Astrocyte of the cerebellum (primary cell): Measurements from ENCODE around the gene PIP5K1B.
A peak's percentile ranks its signal among the peaks of the same experiment; 100 is the strongest.

ENCODE experiments used
- DNase-seq: peaks from one replicate; pipeline ENCODE4 v3.0.0-alpha.2; 2011; ENCODE audit warnings: low read depth
- H3K4me3 ChIP-seq: 2 replicates; pipeline ENCODE4 v1.5.1; 2011; ENCODE audit warnings: mild to moderate bottlenecking, low read depth, low read length, moderate library complexity
- CTCF ChIP-seq: IDR thresholded peaks from 2 replicates; pipeline ENCODE4 v1.5.1; 2012; ENCODE audit warnings: low read length, low read depth, moderate library complexity, mild to moderate bottlenecking; ENCODE audit errors: missing control alignments
- in situ Hi-C: cut with HindIII; loops from 2 replicates; pipeline ENCODE4 v1.10.0; 2017; ENCODE audit warnings: low sequenced_read_pairs

PIP5K1B gene

GRCh38 chr9:69023650-69024049 is 318.6 kb downstream of the PIP5K1B start:
- H3K4me3 ChIP-seq: no peak overlapping the region
- in situ Hi-C loops: no loop called here
- DNase-seq: no peak
- no peak for TF ChIP-seq CTCF

DNA sequence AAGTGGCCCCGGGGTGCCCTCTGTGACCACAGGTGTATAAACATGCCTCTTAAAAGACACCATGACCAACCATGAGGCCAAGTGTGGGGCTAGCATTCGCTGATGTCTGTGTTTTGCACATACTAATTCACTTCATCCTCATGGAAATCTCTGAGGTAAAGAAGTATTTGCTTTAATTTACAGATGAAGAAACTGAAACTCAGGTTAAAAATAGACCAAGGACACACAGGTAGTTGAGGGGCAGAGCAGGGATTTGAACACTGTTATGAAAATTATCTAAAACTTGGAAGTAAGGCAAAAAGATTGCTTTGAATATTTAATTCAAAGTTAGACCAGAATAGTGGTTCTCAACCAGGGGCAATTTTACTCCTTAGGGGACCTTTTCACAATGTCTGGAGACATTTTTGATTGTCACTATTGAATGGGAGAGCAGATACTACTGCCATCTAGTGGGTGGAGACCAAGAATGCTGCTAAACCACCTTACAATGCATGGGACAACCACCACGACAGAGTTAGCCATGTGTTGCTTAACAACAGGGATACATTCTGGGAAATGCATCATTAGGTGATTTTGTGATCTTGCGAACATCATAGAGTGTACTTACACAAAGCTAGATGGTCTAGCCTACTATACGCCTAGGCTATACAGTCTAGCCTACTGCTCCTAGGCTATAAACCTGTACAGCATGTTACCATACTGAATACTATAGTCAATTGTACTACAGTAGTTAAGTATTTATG is 322.5 kb downstream of the PIP5K1B start:
- in situ Hi-C loops: no loop called here
- TF ChIP-seq CTCF: peak; percentile 81
- H3K4me3 ChIP-seq: no peak overlapping the region
- no peak for DNase-seq

GRCh38 chr9:69028754-69029153 is 323.7 kb downstream of the PIP5K1B start:
- TF ChIP-seq CTCF: no peak
- DNase-seq: no peak
- H3K4me3 ChIP-seq: no peak overlapping the region
- in situ Hi-C loops: no loop called here

- TF ChIP-seq CTCF: no peak
- no peak overlapping the region for H3K4me3 ChIP-seq
- no peak for DNase-seq
- in situ Hi-C loops: no loop called here
Observed at GRCh38 chr9:69029535-69029934, 324.5 kb downstream of the PIP5K1B start.

DNA sequence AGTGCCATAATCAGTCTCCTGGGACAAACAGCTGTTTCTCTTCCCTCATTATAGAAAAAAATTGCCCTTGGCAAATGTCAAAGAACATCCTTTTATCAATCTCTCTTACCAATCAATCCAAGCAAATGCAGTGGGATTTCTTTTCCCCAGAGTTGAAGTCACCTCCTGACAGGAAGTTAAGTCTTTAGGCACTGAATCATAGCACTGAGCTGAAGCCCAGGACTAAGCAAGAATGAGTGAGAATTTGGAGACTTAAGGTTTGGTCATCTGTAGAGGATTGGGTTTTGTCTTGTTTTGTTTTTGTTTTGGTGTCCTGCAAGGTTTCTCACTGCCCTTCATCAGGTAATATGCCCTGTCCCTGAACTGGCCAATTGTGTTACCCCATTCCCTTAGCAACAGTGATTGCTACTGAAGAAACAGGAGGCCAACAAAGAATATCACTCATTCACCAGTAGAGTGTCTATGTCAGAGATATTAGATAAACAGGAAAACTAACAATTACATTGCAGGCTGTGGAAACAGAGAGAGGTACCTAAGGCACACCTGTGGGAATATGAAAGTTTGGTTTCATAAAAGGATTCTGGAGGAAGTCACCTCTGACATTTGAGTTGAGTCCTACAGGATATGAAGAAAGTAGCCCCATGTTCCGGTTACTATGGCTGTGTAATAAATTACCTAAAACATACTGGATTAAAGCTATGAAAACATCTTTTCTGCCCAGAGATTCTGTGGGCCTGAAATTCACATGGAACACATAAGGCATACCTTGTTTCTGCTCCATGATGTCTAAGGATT is 326.0 kb downstream of the PIP5K1B start:
- in situ Hi-C loops: no loop called here
- no peak for DNase-seq
- no peak overlapping the region for H3K4me3 ChIP-seq
- TF ChIP-seq CTCF: no peak

DNA sequence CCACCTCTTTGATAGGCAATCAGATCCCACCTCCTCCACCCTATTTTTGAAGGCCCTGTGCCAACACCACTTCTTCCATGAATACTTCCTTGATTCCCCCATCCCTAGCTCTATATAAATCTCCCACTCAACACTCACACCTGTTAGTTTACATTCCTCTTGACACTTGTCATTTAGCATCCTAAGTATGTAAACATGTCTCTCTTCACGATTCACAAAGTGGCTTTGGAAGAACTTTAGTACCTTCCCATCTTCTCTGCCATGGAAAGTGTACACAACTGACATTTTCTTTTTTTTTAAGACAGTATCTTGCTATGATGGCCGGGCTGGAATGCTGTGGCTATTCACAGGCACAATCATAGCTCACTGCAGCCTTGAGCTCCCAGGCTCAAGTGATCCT is 329.0 kb downstream of the PIP5K1B start:
- no peak for TF ChIP-seq CTCF
- H3K4me3 ChIP-seq: no peak overlapping the region
- no peak for DNase-seq
- in situ Hi-C loops: no loop called here
